H54 (cell line): ENCODE data around the gene SLC19A1.

Experiments used
- DNase-seq: peaks from one replicate; pipeline ENCODE4 v3.0.0; 2011; ENCODE audit warnings: low spot score, mixed read lengths; ENCODE audit not compliant: insufficient read length
- FAIRE-seq: peaks from 3 replicates; lab custom pipeline; 2011; peaks lifted over from hg19 to GRCh38; lab: Jason Lieb, UNC
- POLR2A ChIP-seq: IDR thresholded peaks from 2 replicates; pipeline ENCODE4 v1.6.1; 2011; ENCODE audit warnings: low read depth, mild to moderate bottlenecking, low read length

The SLC19A1 gene

DNA sequence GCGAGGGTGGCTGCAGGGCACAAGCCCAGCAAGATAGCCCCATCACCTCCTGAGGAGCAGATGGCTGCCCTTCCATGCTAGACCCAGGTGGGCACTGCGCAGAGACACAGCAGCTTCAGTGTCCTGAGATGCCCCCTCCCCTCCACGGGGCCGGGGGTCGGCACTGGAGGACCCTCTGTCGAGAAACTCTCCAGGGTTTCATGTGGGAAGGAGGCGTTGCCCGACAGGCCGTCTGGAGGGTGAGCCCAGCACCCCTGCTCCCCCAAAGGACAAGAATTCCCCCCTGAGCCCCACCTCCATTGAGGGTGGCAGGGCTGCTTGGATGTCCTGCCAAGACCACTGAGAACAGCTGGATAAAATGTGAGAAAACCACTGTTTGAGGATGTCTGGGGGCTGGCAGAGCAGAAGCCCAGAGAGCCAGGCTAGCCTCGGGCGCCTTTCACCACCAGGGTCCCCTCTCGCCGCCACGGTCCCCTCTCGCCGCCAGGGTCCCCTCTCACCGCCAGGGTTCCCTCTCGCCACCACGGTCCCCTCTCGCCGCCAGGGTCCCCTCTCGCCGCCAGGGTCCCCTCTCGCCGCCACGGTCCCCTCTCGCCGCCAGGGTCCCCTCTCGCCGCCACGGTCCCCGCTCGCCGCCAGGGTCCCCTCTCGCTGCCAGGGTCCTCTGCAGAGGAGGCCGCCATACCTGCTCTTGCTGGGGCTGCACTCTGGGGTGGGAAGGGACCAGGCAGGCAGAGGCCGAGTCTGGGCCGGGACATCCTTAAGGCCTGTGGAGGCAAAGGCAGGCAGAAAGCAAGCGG, 44.2 kb downstream of the SLC19A1 start:
- FAIRE-seq (no peak), DNase-seq (no peak)
- TF ChIP-seq POLR2A = no peak

GRCh38 chr21:45496968-45497845, 45.0 kb downstream of the SLC19A1 start:
- FAIRE-seq = no peak
- DNase-seq = no peak
- no peak for TF ChIP-seq POLR2A

DNA sequence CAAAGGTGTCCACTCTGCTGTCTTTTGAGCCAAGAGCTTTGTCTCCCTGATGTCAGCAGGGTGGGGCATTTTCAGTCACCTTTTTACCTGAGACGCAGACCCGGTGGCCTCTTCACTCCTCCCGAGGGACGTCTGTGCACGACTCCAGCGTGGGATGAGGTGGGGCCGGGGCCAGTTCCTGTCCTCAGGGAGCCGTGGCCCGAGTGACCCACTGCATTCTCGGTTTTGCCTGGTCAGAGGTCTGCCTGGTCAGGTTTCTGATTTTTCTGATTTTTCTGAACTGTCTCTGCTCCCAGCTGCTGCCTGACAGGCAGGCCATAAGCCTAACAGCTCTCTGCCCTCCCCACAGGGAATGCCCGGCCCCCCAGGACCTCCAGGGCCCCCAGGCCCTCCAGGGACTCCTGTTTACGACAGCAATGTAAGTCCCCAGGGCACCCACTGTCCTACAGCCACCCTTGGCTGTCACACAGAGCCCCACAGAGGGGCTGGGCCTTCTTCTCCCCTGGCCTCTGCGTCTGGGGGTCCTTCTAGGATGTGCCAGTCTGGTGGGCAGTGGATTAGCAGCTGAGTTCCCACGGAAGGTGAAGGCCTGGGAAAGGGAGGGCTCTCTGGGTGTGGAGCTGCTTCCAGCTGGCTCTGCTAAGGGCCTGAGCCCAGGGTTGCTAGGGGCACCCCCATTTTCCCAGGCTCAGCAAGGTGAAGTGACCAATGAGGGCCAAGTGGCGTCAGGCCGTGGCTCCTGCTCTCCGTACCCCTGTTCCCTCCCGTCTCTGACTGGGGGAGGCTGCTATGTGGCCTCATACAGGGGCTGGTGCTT, 45.9 kb downstream of the SLC19A1 start:
- FAIRE-seq (no peak), DNase-seq (no peak)
- TF ChIP-seq POLR2A = no peak

DNA sequence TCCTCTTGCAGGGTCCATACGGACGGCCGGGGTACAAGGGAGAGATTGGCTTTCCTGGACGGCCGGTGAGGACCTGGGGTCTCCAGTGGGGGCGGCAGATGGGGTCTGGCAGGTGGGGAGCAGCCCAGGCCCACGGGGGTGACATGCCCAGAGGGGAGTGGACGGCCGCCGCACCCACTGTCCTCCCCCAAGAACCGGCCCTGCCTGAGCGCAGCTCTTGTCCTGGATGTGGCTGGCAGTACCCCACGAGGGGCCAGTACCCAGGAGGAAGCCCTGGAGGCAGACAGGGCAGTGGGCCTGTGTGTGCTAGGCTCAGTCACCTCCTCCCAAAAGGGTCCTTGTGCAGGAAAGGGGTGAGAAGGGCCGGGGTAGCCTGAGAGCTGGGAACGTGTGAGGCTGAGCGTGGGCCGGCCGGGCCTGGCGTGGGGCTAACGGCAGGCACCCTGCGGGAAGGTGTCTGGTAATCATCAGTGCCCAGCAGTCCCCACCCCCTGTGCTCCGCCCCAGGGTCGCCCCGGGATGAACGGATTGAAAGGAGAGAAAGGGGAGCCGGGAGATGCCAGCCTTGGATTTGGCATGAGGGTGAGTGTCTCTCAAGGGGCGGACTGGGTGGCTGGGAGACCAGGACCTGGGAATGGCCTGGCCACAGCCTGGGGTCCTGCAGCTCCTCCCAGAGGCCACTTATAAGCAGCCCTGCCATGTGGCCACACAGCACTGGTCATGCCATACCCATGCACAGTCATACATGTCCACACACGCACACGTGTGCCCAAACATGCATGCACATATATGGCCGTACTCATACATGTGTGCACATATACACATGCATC, 47.2 kb downstream of the SLC19A1 start:
- TF ChIP-seq POLR2A = no peak
- FAIRE-seq (no peak), DNase-seq (no peak)

GRCh38 chr21:45494135-45494850, 47.9 kb downstream of the SLC19A1 start:
- no peak for TF ChIP-seq POLR2A
- FAIRE-seq (no peak), DNase-seq (no peak)

DNA sequence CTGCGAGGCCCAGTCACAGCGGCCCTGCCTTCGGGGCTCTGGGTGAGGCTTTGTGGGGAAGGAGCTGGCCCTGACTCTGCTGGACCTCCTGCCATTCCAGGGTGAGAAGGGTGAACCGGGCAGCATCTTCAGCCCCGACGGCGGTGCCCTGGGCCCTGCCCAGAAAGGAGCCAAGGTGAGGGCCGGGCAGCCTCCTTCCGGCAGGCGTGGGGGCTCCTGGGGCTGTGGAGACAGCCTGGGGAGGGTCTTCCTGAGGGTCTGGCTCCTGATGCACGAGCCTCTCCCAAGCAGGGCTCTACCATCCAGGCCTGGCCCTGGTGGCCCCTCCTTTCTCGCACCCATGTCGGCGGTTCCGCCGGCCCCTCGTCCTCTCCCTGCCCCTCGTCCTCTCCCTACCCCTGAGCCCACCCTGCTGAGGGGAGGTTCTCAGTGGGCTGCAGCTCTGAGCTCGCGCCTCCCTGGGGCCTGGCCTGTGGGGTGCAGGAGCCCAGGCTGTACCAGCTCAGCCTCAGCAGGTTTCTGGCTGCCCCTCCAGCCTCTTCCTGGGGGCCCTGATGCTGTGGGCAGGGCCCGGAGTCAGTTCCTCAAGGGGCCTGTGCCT, 48.7 kb downstream of the SLC19A1 start:
- no peak for DNase-seq
- no peak for TF ChIP-seq POLR2A
- no peak for FAIRE-seq

- FAIRE-seq (no peak), DNase-seq (no peak)
- no peak for TF ChIP-seq POLR2A
These were observed 49.5 kb downstream of the SLC19A1 start for GRCh38 chr21:45492765-45493164.

DNA sequence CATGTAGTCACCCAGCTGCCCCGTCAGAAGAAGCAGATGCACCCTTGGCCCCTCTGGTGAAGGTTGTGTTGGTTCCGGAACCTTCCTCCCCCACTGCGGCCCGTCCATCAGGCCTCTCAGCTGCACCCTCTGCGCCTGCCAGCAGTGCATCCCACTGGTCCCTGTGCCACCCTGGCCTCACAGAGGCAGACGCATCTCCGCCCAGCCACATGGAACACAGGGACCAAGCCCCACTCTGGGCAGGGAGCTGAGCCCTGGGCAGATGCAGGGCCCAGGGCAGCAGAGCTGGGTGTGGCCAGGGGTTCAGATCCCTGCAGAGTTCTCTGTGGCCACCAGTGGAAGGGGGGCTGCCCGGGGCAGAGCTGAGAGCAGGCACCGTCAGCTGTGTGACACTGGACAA, 50.6 kb downstream of the SLC19A1 start:
- FAIRE-seq (no peak), DNase-seq (no peak)
- no peak for TF ChIP-seq POLR2A

DNA sequence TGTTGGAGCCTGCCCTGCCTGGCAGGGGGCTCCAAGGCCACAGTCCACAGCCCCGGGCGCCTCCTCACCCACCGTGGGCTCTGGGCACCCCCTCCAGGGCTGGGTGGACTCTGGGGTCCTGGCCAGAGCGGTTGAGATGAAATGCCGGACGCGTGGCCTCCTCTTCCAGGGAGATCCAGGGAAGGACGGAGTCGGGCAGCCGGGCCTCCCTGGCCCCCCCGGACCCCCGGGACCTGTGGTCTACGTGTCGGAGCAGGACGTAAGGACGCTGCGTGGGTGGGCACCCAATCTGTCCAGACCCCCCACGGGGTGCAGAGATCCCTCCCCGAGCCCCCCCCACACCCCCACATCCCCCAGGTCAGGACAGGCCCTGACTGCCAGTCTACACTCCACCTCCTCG, 51.2 kb downstream of the SLC19A1 start:
- DNase-seq = no peak
- FAIRE-seq = no peak
- no peak for TF ChIP-seq POLR2A

GRCh38 chr21:45490049-45490731, 52.0 kb downstream of the SLC19A1 start:
- no peak for FAIRE-seq
- no peak for TF ChIP-seq POLR2A
- DNase-seq = no peak

DNA sequence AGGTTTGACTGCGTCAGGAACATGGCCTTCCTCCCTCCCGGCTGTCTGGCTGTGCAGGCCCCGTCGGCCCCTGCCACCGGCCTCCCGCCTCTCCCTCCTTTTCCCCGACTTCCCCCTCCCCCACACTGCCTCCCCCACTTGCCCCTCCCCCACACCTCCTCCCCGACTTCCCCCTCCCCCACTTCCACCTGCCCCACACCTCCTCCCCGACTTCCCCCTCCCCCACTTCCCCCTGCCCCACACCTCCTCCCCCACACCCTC, 52.6 kb downstream of the SLC19A1 start:
- no peak for DNase-seq
- FAIRE-seq = no peak
- no peak for TF ChIP-seq POLR2A
